Measurements from ENCODE around the gene SRPK1.

Gene SRPK1

GRCh38 chr6:35831257-35832007, 89.5 kb downstream of the SRPK1 start:
- Histone ChIP-seq H3K36me3 (replicated peaks; ENCODE audit: insufficient read depth, low read length) (peaks cover 3% of the 10 kb centered on the region; the same call in 1 of the 2 replicates), H3K9me2 (replicated peaks; ENCODE audit: insufficient read depth, low read length) (no peaks in the 10 kb centered on the region), H3K79me2 (ENCODE audit: low read length) (no peaks in the 10 kb centered on the region), H3K4me3 (ENCODE audit: low read length) (no peak overlapping the region), H3K9me3 (replicated peaks; ENCODE audit: insufficient read depth, low read length) (no peaks in the 10 kb centered on the region), H4K20me1 (ENCODE audit: insufficient read depth, low read length) (no peaks in the 10 kb centered on the region), H3K4me2 (ENCODE audit: low read depth, low read length) (no peak overlapping the region), H3K9ac (ENCODE audit: low read length) (no peak overlapping the region), H3K27ac (ENCODE audit: low read length) (no peak overlapping the region), H3K4me1 (ENCODE audit: low read length) (no peaks in the 10 kb centered on the region), H3F3A (ENCODE audit: insufficient read depth, low read length) (0 out of 2 replicates have a peak, but pooled peaks cover 3% of the 10 kb centered on the region), H2AFZ (ENCODE audit: low read length) (no peak overlapping the region), H3K27me3 (replicated peaks; ENCODE audit: insufficient read depth, low read length) (no peaks in the 10 kb centered on the region)
- TF ChIP-seq EZH2 (optimal IDR thresholded peaks at IDR 0.05; ENCODE audit: low read depth, low read length) (no peak), CTCF (IDR thresholded peaks at IDR 0.05; ENCODE audit: low read length) (no peak), EZH2phosphoT487 (IDR thresholded peaks at IDR 0.05; ENCODE audit: low read length) (no peak)
- no peak for DNase-seq

- TF ChIP-seq EZH2 (optimal IDR thresholded peaks at IDR 0.05; ENCODE audit: low read depth, low read length), result no peak
- TF ChIP-seq CTCF (IDR thresholded peaks at IDR 0.05; ENCODE audit: low read length), result no peak
- TF ChIP-seq EZH2phosphoT487 (IDR thresholded peaks at IDR 0.05; ENCODE audit: low read length), result no peak
- no peak overlapping the region for H3K27ac ChIP-seq (ENCODE audit: low read length)
- H3K4me2 ChIP-seq (ENCODE audit: low read depth, low read length), result no peak overlapping the region
- H3K4me1 ChIP-seq (ENCODE audit: low read length), result no peaks in the 10 kb centered on the region
- no peaks in the 10 kb centered on the region for H3K9me2 ChIP-seq (replicated peaks; ENCODE audit: insufficient read depth, low read length)
- H3K4me3 ChIP-seq (ENCODE audit: low read length), result no peak overlapping the region
- H3K9ac ChIP-seq (ENCODE audit: low read length), result no peak overlapping the region
- H3F3A ChIP-seq (ENCODE audit: insufficient read depth, low read length), result 0 out of 2 replicates have a peak, but pooled peaks cover 3% of the 10 kb centered on the region
- no peaks in the 10 kb centered on the region for H4K20me1 ChIP-seq (ENCODE audit: insufficient read depth, low read length)
- no peaks in the 10 kb centered on the region for H3K79me2 ChIP-seq (ENCODE audit: low read length)
- no peak overlapping the region for H2AFZ ChIP-seq (ENCODE audit: low read length)
- peaks cover 3% of the 10 kb centered on the region; the same call in 1 of the 2 replicates for H3K36me3 ChIP-seq (replicated peaks; ENCODE audit: insufficient read depth, low read length)
- no peaks in the 10 kb centered on the region for H3K27me3 ChIP-seq (replicated peaks; ENCODE audit: insufficient read depth, low read length)
- no peak for DNase-seq
- no peaks in the 10 kb centered on the region for H3K9me3 ChIP-seq (replicated peaks; ENCODE audit: insufficient read depth, low read length)
These were observed 91.6 kb downstream of the SRPK1 start for GRCh38 chr6:35829306-35829705.

- no peaks in the 10 kb centered on the region for H4K20me1 ChIP-seq (ENCODE audit: insufficient read depth, low read length)
- H3K27ac ChIP-seq (ENCODE audit: low read length), result no peak overlapping the region
- no peaks in the 10 kb centered on the region for H3F3A ChIP-seq (ENCODE audit: insufficient read depth, low read length)
- no peak overlapping the region for H2AFZ ChIP-seq (ENCODE audit: low read length)
- no peak overlapping the region for H3K9ac ChIP-seq (ENCODE audit: low read length)
- H3K9me2 ChIP-seq (replicated peaks; ENCODE audit: insufficient read depth, low read length), result no peaks in the 10 kb centered on the region
- H3K27me3 ChIP-seq (replicated peaks; ENCODE audit: insufficient read depth, low read length), result no peaks in the 10 kb centered on the region
- no peak overlapping the region for H3K4me2 ChIP-seq (ENCODE audit: low read depth, low read length)
- H3K4me1 ChIP-seq (ENCODE audit: low read length), result no peaks in the 10 kb centered on the region
- TF ChIP-seq EZH2phosphoT487 (IDR thresholded peaks at IDR 0.05; ENCODE audit: low read length), result no peak
- TF ChIP-seq EZH2 (optimal IDR thresholded peaks at IDR 0.05; ENCODE audit: low read depth, low read length), result no peak
- TF ChIP-seq CTCF (IDR thresholded peaks at IDR 0.05; ENCODE audit: low read length), result no peak
- no peaks in the 10 kb centered on the region for H3K9me3 ChIP-seq (replicated peaks; ENCODE audit: insufficient read depth, low read length)
- no peak overlapping the region for H3K4me3 ChIP-seq (ENCODE audit: low read length)
- DNase-seq, result no peak
- H3K36me3 ChIP-seq (replicated peaks; ENCODE audit: insufficient read depth, low read length), result no peaks in the 10 kb centered on the region
- no peaks in the 10 kb centered on the region for H3K79me2 ChIP-seq (ENCODE audit: low read length)
These were observed 96.2 kb downstream of the SRPK1 start for GRCh38 chr6:35824552-35825192.
